Suppressor macrophage treated with lipopolysaccharide for 4 hours (primary cell): ENCODE results near the gene TBC1D3G.
"Not testable (repeated sequence)": the region's sequence is repeated elsewhere in the genome, so short reads cannot be mapped to it uniquely, and the experiment has no call there.

Experiments used
- DNase-seq: peaks from one replicate; pipeline ENCODE4 v3.0.0-alpha.2; 2020

The TBC1D3G gene

DNA sequence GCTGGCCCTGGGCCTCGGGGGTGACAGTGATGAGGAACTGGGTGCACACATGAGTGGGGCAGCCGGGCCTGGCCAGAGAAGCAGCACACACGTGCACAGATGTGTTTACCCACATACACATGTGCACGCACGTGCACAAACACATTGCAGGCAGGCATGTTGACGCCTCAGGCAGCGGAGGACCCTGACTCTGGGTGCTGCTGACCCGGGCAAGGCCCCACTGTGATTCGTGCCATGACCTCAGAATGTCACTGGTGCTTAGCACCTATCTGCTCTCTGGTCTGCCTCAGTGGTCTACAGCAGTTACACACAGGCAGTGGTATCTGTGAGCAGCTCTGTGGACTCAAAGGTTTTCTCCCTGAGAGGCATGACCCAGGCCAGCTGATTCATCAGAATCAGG, at the start of gene TBC1D3G:
Gene TBC1D3G (plus strand): TSS at position 301 of the 400 bp plus-strand sequence. CDS start 1,528 bp downstream, outside the sequence.
- not testable (repeated sequence) for DNase-seq

DNA sequence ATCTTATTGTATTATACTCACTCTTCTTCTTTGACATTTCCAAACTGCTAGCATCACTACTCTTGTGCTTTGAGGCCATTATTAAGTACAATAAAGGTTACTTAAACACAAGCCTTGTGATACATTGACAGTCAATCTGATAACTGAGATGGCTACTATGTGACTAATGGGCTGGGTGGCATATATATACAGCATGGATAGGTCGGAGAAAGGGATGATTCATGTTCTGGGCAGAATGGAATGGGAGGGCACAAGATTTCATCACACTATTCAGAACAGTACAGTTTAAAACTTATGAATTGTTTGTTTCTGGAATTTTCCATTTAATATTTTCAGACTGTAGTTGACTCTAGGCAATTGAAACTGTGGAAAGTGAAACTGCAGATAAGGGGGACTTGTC, 40.4 kb upstream of the TBC1D3G start:
- not testable (repeated sequence) for DNase-seq

DNA sequence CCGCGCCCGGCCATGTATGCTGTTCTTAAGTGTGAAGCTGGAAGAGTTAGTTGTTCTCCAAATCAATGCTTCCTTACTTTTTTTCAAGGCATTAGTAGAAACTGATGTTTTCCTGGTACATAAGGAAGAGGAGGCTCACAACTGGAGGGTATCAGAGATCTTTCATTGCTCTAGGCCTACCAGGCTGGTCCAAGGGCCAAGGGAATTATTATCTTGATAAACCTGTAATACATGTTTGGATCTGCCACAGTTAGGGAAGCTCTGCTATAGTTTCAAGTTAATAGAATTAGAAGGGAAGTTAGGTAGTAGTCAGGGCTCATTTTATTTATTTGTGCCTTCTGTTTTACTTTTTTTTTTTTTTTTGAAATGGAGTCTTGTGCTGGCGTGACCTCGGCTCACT, 39.5 kb upstream of the TBC1D3G start:
- not testable (repeated sequence) for DNase-seq

DNA sequence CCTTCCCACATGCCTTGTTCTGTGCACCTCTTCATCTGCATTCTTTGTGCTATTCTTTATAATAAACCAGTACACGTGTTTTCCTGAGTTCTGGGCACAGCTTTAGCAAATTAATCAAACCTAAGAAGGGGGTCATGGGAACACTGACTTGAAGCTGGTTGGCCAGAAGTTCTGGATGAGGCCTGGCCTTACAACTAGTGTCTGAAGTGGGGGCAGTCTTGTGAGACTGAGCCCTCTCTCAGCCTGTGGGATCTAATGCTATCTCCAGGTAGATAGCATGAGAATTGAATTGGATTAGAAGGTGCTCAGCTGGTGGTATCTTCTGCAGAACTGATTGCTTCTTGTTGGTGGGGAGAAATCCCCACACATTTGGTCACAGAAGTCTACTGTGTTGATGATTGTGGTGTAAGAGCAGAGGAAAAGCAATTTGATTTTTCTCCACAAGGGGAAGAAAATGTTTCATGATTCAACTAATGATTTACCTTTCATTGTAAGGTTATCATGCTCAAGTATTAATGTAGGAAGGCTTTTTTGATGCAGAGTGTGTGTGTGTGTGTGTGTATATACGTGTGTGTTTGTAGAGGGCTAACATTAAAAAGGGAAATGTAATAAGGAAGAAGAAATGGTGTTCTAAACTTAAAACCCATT, 33.6 kb upstream of the TBC1D3G start:
- DNase-seq = not testable (repeated sequence)

DNA sequence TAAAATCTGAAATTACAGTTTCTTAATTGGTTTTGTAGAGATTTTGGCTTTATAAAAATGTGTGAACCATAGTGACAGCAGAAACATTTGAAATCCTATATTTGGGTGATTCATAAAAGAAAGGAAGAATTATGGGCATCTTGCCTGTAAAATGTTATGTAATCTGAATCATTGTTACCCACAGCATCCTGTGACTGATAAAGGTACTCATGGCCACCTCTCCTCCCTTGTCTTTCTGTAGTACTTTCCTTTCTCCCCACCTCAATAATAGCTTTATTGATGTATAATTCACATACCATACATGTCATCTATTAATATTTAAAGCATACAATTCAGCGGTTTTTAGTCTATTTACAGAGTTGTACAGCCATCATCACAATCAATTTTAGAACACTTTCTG, 28.5 kb upstream of the TBC1D3G start:
- DNase-seq = not testable (repeated sequence)

DNA sequence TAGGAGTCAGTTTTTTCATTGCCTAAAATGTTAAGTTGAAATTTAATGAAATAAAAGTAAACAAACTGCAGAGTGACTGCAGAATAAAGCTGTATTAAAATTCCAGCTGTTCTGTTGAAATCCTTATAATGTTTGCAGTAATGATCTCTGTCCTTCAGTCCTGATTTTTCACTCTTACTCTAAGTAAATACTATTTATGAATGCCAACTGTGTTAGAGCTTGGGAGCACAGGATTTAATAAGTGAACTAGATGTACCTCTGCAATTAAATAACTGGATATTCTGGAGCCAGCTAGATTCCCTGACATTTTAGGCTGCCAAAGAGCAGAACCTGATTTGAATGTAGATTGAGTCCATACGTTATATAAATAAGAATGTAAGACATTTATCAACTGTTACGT, 7.9 kb upstream of the TBC1D3G start:
- DNase-seq = not testable (repeated sequence)

DNA sequence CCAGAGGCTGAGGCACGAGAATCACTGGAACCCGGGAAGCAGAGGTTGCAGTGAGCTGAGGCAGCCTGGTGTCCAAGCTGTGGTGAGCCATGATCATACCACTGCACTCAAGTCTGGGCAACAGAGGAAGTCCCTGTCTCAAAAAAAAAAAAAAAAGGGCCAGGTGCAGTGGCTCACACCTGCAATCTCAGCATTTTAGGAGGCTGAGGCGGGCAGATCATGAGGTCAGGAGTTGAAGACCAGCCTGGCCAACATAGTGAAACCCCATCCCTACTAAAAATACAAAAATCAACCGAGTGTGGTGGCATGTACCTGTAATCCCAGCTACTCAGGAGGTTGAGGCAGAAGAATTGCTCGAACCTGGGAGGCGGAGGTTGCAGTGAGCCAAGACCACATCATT, 38.8 kb downstream of the TBC1D3G start:
- not testable (repeated sequence) for DNase-seq

DNA sequence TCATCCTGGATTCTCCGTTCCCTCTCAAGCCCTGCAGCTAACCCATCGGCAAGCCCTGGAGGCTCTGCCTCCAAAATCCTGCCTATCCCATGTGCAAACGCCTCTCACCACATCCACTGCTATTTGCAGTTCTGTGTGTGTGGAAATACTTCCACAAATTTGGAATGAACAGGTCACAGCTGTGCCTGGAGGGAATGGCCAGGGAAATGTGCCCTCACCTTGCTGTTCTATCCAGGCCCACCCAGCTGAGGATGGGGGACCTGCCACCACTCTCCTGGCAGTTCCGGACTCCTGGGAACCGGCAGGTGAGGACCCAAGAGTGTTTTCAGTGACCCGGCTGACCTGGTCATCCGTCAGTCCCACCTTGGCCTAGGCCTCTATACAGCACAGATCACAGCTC, 52.3 kb downstream of the TBC1D3G start:
- not testable (repeated sequence) for DNase-seq
